SW 1271 (cell line): Measurements from ENCODE around the gene RRBP1.

Source experiments
- DNase-seq, 2 experiments: peaks; one replicate each; lab custom pipeline; 2025; lab: John Stamatoyannopoulos, UW

The RRBP1 gene

DNA sequence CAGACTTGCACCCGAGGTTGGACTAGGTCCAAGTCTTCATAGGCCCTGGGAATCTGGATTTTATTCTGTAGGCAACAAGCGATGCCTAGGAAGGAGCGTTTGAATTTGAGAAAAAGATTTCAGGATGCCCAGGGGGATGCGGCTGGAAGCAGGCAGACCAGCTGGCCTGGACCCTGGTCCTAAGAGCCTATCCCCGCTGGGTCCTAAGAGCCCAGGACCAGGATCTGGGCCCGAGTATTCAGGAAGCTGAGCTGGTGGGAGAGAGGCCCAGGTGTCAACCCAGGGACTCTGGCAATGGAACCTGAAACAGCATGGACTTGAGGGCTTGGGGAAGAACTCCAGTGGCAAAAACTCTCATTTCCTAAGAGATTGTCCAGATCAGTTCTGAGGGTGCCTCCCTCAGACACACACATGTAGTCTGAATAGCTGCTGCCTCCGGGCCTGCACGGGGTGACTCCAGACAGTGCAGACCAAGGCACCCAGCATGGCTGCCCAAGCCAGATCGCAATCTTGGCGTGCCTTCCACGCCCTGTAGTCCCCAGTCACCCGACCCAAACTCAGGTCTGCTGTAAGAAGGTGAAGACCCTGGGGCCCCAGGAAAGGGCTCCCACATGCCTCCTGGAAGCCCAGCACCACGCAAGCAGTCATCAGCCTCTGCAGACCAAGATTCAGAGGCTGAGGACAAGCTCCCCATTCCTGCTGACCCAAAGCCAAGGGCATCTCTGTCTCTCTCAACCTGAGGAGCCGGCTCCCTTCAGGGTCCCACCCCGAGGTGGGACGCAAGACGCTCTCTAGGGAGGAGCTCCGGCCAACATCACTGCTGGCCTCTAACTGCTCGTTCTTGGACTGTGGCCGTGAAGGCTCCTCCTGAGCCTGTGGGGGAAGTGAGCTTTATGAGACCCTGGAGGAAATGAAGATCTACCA lies 34.4 kb downstream of the RRBP1 start:
- DNase-seq, result no peak

DNA sequence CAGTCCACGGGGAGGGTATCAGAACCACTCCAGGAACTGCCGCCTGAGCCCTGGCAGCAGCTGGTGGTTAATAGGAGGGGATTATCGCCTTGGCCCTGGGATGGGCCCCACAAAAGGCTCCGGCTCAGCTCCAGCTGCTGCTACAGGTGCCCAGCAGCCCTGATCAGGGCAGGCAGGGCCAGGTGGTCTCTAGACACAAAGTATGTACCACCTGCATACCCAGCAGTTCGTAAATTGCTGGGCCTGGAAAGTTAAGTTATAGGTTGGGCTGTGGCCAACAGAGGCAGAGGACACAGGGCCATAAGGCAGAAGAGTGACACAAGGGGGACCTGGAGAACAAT lies 35.1 kb downstream of the RRBP1 start:
- DNase-seq, result no peak

DNA sequence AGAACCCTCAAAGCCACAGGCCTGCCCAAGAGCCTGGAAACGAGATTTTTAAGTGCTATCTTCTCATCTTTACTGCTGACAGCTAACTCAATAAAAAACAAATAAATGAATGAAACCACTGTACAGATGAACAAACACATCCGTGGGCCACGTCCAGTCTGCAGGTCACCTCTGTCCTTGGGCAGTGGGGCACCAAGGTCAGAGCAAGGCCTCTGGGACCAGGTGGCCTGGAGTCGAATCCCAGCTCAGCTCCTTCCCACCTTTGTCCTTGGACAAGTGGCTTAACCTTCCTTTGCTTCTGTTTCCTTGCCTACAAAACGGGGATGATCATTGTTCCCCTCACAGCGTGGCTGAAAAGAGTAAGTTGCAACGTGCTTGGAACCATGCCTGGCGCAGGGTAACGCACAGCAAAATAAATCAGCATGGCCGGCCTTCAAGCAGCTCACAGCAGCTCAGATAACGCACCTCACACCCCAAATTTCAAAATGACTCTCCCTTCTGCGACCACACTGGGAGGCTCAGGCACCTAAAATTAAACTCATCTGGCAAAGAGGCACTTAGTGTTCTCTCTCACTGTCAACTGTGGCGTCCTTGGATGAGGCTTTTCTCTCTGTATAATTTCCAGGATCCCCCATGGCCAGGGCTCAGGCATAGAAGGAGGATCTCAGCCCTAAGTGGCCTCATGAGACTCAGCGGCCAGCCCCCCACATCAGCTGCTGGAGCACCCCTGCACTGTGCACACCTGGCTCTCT lies 35.7 kb downstream of the RRBP1 start:
- DNase-seq, result no peak

DNA sequence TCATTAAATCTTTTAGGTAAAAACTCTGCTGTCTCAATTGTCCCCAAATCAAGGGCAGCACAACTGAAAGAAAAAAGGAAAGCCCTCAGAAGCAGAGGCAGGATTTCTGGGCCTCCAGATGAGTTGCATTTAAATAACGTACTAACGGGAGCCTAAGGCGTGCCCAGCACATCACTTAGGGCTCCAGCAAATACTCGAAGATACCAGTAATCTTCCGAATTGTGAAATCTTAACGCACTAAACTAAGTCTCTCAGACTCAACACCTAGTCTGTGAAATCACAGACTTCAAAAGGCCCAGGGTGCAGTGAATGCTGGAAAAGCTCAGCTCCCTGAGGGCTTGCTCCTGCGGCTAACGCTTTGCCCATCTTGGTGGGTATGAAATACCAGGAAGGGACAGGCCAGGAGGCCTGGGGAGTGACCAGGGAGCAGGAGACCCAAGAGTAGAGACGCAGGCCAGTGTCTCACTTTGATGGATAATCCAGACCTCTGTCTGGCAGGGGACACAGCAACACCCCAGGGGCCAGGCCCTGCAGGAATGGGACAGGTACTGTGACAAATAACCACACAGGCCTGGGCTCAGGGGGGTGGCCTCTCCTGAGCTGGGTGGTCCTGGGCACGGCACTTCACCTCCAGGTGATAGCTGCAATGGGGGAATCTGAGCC lies 36.4 kb downstream of the RRBP1 start:
- DNase-seq, result no peak

DNA sequence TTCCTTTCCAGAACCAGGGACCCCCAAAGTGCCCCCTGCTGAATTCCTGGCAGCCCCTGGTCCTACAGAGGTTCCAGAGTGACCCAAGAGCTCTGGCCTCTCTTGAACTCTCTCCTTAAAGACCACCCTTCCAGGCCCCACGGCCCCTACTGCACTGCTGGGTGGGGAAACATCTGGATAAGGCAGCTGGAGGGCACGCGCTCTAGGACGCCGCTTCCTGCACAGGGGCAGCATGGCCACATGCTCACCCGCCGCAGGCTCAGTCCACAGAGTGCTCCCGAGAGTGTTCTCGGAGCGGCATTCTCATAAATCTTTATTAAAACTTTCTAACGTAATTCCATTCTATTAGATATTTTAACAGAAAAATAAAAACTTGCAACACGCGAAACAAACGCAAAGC lies 37.0 kb downstream of the RRBP1 start:
- no peak for DNase-seq

DNA sequence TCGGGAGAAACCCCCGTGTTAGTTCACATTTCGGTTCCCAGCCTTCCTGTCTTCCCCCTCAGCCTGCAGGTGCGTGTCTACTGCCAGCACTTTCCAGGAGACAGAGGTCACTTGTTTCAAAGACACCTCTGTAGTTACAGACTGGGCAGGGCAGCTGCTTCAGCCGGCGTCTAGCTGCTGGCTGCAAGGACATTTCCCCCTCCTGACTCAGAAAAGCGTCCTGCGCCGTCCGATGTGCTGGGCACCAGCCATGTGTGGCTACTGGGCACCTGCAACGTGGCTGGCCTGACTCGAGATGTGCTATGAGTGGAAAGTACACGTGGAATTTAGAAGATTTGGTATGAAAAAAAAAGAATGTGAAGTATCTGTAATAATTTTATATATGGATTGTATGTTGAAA lies 37.6 kb downstream of the RRBP1 start:
- no peak for DNase-seq

DNA sequence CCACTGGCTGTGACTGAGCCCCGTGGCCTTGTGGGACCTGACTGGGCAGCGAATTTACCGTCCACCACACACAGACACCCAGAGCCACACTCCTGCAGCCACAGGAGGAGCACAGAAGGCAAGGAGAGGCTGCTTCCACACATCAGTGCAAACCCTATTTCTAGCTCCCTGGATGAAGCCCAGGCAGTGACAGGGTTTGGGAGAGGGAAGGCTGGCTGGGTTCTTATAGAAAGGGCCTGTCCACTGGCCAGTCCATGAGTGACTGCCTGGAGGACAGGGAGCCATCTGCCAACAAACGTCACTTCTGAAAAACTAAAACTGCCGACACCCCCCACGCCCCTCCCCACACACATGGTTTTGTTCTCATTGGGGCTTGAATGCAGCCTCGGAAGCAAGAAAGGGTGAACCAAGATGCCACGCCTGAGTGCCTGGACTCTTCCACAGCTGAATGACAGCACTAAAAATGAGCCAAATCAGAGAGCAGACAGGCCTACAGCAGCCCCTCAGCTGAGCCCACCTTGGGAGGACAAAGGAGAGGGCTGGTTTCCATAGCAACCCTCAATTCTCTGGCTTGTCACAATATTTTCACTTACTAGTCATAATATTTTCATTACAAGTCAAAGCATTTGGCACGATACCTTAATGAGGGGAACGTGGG lies 38.4 kb downstream of the RRBP1 start:
- no peak for DNase-seq

DNA sequence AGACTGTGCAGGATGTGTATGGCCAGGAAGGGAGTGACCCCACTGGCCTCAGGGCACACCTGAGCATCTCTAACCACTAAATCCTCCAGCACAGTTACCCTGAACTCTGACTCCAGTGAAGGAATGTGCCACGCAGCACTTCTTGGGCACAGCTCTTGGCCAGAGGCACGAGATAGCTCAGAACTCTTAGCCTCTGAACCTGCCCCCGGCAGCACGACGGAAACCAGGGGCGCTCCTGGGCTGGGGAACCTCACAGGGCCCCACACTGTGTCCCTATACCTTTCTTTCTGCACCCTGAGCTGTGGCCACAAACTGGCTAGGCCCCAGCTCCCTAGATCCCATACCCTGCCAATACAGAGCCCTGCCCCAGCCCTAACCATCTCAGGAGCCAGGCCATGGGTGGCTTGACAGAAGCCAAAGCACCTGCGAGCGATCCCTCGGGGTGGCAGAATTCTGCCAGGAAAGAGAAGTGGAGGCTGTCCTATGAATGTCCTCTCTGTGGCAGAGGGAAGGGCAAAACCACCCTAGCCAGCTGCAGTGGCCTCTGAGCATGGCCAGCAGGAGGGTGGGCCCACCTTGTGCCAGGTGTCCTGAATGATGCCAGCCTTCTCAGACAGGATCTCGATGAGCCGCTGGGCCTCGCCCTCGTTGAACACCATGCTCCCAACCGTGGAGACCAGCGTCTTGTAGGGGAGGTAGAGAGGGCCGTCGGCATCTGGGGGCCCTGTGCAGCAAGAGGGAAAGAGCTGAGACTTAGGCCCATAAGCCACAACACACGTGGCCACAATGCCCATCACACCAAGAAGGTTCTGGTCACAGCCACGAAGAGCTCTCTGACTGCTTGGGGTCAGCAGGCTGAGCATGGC lies 39.4 kb downstream of the RRBP1 start:
- DNase-seq, result no peak

DNA sequence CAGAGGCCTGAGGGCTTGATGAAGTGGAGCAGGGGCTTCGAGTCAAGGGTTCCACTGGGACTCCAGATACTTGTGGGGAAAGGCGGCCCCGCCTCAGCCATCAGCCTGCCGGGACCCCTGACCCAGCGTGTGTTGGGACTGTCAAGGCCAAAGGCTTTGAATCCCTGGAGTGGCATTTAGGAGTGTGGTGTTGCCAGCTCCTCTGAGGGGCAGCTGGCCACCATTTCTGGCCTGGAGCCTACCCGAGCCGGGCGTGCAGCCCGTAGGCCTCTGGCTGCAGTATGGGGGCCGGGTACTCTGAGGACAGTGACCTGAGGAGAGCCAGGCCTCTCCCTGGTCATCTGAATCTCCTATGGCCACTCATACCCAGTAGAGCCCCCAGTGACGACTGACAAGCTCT lies 40.0 kb downstream of the RRBP1 start:
- no peak for DNase-seq

DNA sequence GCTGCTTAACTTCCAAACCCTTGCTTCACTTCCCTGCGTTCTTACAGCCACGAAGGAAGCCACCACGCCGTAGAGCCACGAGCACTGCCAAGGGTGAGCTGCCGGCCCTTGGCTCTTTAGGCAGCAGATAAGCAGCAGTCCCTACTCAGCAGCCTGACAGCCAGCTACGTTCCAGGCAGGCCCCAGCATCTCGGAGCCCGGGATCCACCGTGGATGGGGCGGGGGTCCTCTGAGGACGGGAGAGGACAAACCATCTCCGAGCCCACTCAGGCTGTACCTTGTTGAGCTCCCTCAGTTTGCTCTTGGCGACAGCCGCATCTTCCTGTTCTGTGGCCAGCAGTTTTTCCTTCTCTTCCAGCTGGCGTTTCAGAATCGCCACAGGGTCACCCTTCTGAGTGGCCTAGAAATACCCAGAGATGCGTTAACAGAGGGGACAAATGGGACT lies 40.5 kb downstream of the RRBP1 start:
- DNase-seq, result no peak

DNA sequence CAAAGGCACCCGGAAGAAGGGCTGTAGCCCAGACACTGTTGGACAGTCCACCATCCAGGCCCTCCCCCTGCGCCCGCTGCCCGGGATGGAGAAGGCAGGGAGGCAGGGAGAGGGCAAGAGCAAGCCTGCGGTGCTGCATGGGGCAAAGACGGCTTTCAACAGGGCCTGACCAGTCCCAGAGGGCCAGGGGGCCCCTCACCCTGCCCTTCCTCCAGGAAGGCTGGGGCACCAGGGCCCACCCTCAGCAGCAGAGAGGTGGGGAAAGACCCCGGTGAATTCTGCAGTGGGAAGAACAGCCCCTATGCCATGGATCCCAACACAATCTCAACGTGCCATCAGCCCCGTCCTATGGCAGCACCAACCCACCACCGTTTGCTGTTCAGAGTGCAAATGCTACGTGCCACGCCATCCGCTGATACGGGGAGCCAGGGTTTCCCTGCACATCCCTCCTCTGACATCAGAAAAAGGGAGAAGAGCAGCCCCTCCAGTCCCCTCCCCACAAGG lies 41.1 kb downstream of the RRBP1 start:
- DNase-seq, result no peak

DNA sequence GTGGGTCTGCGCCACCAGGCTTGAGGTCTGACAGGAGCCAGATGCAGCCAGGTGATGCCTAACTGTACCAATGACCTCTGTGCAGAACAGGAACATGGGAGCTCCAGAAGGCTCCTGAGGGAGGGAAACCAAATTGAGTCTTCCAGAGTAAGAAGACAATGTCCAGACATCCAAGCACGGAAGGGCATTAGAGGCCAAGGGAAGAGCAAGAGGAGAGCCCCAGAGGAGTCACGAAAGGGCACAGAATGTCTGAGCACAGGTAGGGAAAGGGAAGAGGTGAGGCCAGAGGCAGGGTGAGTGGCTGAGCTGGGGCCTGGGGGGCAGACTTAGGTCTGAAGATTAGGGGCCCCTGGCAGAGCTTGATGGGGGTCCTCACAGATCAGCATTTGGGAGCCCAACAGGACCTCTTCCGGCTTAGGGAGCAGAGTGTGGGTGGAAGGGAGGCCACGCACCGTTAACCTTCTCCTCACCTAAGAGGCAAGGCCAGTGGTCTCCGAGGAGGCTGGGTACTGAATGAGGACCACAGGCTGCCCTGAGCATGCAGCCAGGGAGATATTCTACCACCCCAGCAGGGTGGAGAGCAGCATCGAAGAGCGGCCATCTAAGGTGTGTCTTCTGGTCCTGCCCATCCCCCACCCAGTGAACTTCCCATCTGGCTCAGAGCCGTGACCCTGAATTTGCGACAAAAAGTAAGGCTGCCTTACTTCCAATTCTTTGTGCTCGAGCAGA lies 41.7 kb downstream of the RRBP1 start:
- DNase-seq, result no peak

DNA sequence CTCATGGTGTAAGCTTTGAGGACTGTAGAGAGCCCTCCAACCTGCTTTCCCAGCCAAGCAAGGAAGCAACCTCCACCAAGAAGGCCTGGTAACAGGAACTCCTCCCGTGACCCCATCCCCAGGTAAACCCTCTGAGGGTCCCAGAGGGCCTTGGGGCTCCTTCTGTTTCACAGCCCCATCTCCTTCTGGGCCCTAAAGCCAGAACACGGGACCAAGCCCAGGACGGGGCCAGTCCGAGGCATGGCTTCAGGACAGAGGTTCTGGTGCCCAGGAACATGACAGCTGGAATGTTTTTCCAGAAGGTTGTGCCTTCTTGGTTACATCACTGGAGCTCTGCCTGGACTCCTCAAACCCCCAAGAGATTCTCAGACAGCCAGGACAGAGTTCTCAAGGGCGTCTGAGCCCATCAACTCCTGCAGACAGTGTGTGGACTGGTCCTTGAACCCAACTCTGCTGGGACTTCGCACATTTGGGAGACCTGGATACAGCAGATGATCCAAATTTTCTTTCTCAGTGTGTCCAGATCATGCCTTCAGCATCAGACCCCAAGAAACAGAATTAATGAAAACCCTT lies 43.1 kb downstream of the RRBP1 start:
- DNase-seq, result no peak

DNA sequence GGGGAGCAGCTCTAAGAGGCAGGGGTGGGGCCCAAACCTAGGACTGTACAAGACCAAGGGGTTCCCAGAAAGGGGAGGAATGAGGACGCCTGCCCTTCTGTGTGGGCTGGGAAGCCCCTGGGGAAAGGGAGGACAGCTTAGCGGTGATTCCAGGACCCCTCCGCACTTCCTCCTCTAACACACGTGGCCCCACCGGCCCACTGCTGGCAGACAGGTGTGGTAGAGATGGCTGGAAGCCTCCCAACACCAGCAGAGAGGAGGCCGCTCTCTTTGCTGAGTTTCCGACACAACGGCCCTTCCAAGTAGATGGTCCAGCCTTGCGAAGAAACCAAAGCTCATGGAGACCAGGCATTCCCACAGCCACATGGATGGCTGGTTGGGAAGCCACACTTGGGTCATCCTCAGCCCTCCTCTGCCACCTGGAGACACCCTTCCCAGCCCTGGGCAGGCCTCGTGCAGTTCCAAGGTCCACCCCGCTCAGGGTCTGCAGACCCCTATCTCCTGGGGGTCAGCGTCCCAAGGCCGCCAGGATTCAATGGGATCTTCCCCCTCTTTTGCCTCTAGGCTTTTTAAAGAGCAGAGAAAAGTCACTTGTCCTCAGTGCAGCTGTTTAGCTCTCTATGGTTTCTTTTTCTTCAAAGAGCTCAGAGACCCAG lies 43.9 kb downstream of the RRBP1 start:
- no peak for DNase-seq

DNA sequence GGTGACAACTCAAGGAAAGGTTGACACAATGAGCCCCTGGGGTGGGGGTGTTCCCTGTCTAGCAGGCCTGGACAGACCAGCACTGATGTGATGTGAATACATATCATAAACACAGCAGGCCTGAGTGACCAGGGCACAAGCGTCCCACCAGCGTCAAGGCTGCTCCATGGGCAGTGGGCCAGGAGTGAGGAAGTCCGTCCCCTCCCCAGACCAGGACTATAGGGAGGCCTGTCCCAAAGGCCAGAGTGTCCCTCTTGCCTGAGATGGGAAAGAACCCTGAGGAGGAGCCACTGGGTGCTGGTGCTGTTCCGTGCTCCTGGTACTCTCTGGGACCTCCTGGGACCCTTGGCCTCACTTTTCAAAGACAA lies 44.6 kb downstream of the RRBP1 start:
- no peak for DNase-seq

DNA sequence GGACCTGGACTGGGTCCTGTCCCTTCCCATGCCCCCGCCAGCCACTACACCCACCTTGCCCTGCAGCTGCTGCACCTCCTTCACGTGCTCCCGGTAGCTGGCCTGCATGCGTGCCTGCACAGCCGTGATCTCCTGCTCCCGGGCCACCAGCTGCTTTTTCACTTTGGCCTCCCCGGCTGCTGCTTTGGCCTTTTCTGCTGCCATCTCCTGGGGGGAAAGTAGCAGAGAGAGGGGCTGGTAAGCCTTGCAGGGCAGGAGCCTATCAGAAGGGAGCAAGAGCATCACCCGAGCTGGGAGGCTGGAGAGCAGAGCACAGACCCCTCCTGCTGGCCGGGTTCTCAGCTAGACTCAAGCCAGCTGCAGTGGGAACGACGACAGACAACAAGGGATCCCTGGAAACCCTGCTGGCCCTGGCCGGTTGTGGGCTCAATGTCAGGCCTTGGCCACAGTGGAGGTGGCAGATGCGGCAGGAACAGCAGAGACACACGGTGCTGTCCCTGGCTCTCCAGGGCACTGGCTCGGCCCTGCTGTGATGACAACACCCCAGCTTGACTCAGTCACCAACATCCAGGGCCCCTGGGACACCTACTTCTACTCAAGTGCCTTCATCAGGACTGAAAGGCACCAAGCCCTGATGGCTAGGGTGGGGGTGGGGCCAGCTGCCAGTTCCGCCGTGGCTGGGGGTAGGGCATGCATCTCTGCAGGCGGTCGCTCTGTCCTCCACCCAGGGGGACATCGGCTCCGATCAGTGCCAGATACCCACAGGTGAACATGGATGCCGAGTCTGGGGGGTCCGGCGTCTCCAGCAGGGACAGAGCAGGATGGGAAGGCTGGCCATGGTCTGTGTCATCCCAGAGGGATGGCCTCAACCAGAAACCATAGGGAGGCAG lies 45.3 kb downstream of the RRBP1 start:
- DNase-seq, result no peak

DNA sequence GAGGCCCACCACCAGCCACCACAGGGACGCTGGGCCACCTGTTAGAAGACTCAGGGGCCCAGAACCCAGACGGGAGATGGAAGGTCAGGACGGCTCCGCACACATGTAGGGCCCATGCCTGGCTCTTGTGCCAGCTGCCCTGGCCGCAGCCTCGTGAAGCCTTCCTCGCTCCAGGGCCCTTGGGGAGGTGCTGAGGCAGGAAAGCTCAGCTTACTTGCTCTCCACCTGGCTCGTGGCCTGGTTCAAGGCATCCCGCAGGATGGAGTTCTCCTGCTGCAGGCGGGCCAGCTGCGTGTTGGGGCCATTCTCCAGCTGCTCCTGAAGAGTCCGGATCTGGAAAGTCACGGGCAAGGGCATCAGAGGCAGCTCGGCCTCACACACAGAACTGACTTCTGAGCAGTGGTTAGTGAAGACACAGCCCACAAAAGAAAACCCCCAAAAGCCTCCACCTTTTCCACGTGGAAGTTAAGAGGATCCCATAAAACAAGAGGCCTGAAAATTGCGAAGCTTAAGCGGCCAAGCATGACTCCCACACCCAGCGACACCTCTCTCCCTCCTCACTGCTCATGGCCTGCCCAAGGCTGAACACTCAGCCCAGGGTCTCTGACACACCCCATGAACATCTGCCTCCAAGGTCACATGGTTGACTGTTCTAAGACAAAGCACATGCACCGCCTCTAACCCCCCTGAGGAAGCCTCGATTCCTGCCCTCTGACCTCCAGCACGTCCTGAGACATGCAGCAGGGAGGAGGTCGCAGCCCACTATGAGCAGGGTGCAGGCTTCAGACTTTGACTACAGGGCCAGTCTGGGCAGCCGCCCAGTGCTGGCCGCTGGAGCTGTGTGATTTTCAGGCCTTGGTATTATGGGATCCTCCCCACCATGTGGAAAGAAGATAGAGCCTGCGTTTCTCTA lies 46.5 kb downstream of the RRBP1 start:
- no peak for DNase-seq
